HL-60/S4 treated with retinoic acid at 250 ng/mL for 4 days and 3 days (cell line): ENCODE results near the gene ABCA3.
"Not testable (repeated sequence)": the region's sequence is repeated elsewhere in the genome, so short reads cannot be mapped to it uniquely, and the experiment has no call there.

ENCODE experiments used
- in situ Hi-C: fragments of 300-500 bp; cut with MboI; formaldehyde crosslinking; loops from 2 replicates; pipeline ENCODE4 v1.7.0; 2022; ENCODE audit warnings: low sequenced_read_pairs

Gene ABCA3

GRCh38 chr16:2282866-2283555, 57.5 kb downstream of the ABCA3 start:
- in situ Hi-C loops, result no loop called here

GRCh38 chr16:2282262-2282661, 58.3 kb downstream of the ABCA3 start:
- in situ Hi-C loops, result no loop called here

- in situ Hi-C loops, result no loop called here
Measured at GRCh38 chr16:2280981-2281542, 59.5 kb downstream of the ABCA3 start.

GRCh38 chr16:2280461-2280860, 60.1 kb downstream of the ABCA3 start:
- in situ Hi-C loops, result no loop called here

GRCh38 chr16:2278956-2279800, 61.4 kb downstream of the ABCA3 start:
- in situ Hi-C loops, result no loop called here

- in situ Hi-C loops, result no loop called here
Measured at GRCh38 chr16:2278272-2278608, 62.3 kb downstream of the ABCA3 start.

GRCh38 chr16:2277466-2278271, 62.9 kb downstream of the ABCA3 start:
- in situ Hi-C loops, result no loop called here

GRCh38 chr16:2276368-2277195, 63.9 kb downstream of the ABCA3 start:
- in situ Hi-C loops, result no loop called here

GRCh38 chr16:2275476-2276367, 64.8 kb downstream of the ABCA3 start:
- in situ Hi-C loops, result no loop called here

GRCh38 chr16:2273931-2274330, 66.6 kb downstream of the ABCA3 start:
- in situ Hi-C loops, result no loop called here

GRCh38 chr16:2273484-2273883, 67.0 kb downstream of the ABCA3 start:
- in situ Hi-C loops, result no loop called here

- in situ Hi-C loops, result no loop called here
Measured at GRCh38 chr16:2271848-2272461, 68.6 kb downstream of the ABCA3 start.

- in situ Hi-C loops, result no loop called here
Measured at GRCh38 chr16:2270588-2271470, 69.7 kb downstream of the ABCA3 start.

- in situ Hi-C loops, result no loop called here
Measured at GRCh38 chr16:2270070-2270462, 70.5 kb downstream of the ABCA3 start.

- in situ Hi-C loops, result no loop called here
Measured at GRCh38 chr16:2267913-2268666, 72.4 kb downstream of the ABCA3 start, which contains the start of gene RNPS1. TSS of gene RNPS1 (minus strand) at chr16:2268126. CDS start at chr16:2264643, 3,483 bp downstream.

- in situ Hi-C loops, result not testable (repeated sequence)
Measured at GRCh38 chr16:2267505-2267912, 73.0 kb downstream of the ABCA3 start.

GRCh38 chr16:2266887-2267286, 73.6 kb downstream of the ABCA3 start:
- in situ Hi-C loops, result not testable (repeated sequence)
